ENCODE data around the gene DUS1L.

DNA sequence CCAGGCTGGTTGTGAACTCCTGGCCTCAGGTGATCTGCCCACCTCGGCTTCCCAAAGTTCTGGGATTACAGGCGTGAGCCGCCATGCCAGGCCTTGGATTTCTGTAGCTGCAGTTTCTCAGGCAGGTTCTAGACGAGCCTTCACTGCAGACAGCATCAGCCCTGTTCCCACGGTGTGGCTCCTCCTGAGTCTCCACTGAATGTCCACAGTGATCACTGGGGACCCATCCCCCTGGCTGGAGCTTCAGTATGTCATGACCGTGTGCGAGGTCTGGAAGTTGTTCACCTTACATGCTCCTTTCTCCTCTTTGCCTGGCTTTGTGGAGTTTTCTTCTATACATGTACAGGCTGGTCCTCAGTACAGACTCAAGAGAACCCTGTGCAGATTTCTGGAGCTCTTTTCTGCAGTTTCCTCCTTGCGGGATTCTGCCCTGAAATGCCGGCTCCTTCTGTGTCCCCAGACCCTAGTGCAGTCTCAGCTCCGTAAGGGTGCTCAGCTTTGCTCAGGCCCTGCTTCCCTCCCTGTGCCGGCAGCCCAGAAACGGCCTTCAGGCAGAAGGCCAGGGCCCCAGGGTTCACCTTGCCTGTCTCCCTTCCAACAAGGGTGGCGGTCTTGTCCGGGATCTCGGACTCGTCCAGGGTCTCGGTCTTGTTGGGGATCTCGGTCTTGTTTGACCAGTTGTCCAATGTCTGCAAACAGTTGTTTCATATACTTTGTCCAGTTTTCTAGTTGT, 46.7 kb upstream of the DUS1L start:
- TF ChIP-seq POLR2A (IDR thresholded peaks at IDR 0.05; ENCODE audit: low read depth, low read length) (no peak), POLR2AphosphoS5 (IDR thresholded peaks at IDR 0.05; ENCODE audit: low read depth, low read length) (no peak)

Data from GM12891 (cell line).